ENCODE results near the gene DYNLRB1. TPM values are rescaled to one million over a fixed set of nuclear protein-coding genes. Genes with fewer than 3 reads are reported as not detected.

The DYNLRB1 gene
- total and polyA plus RNA-seq, 2 of the 13 experiments (the other 11 are each of a cell fraction or from before 2014, with no cell fraction given): 140 to 244 TPM

- TF ChIP-seq ZHX2 (IDR thresholded peaks at IDR 0.05; ENCODE audit: low read depth): no peak
- 0 out of 2 replicates have a peak, but pooled peaks have one; percentile 65 for TF ChIP-seq ZHX2 (CRISPR knock-in tag; IDR thresholded peaks at IDR 0.05; ENCODE audit: borderline replicate concordance)
- TF ChIP-seq IRX3 (CRISPR knock-in tag; IDR thresholded peaks at IDR 0.05; ENCODE audit: borderline replicate concordance, low read depth): no peak
- no peak for TF ChIP-seq PAF1 (CRISPR knock-in tag; IDR thresholded peaks at IDR 0.05)
- no peak for TF ChIP-seq ZNF20 (CRISPR knock-in tag; IDR thresholded peaks at IDR 0.05)
- peak; percentile 23; the same call in 1 of the 2 replicates for TF ChIP-seq TAF1 (CRISPR knock-in tag; IDR thresholded peaks at IDR 0.05)
- TF ChIP-seq HBP1 (CRISPR knock-in tag; IDR thresholded peaks at IDR 0.05; ENCODE audit: low read depth): no peak
- TF ChIP-seq ZBTB14 (CRISPR knock-in tag; IDR thresholded peaks at IDR 0.05): no peak
- TF ChIP-seq ZNF597 (CRISPR knock-in tag; IDR thresholded peaks at IDR 0.05): no peak
- TF ChIP-seq ZNF33A (CRISPR knock-in tag; IDR thresholded peaks at IDR 0.05; ENCODE audit: borderline replicate concordance): no peak
- no peak for TF ChIP-seq ZNF609 (CRISPR knock-in tag; IDR thresholded peaks at IDR 0.05; ENCODE audit: borderline replicate concordance)
- TF ChIP-seq TCF7L2 (IDR thresholded peaks at IDR 0.05; ENCODE audit: low read depth, low read length): no peak
Measured at GRCh38 chr20:34512266-34512954, 3.8 kb upstream of the DYNLRB1 start (continued).

Measured in HepG2 (cell line).